GM19468 (cell line): ENCODE measurements around the gene MAPK8.
"Not testable (repeated sequence)": the region's sequence is repeated elsewhere in the genome, so short reads cannot be mapped to it uniquely, and the experiment has no call there.

Experiments
- ATAC-seq: cut with Tn5 transposase; IDR thresholded peaks from one replicate; pipeline ENCODE4 v1.9.1; 2021; ENCODE audit warnings: mild to moderate bottlenecking, moderate library complexity, moderate number of reproducible peaks; ENCODE audit not compliant: unreplicated experiment; ENCODE audit errors: extremely low read depth

The MAPK8 gene

GRCh38 chr10:48411510-48411909 is 105.0 kb downstream of the MAPK8 start:
- no peak for ATAC-seq

GRCh38 chr10:48412081-48412480 is 105.6 kb downstream of the MAPK8 start:
- no peak for ATAC-seq

GRCh38 chr10:48412933-48413332 is 106.5 kb downstream of the MAPK8 start:
- no peak for ATAC-seq

GRCh38 chr10:48414160-48414559 is 107.7 kb downstream of the MAPK8 start:
- no peak for ATAC-seq

- ATAC-seq, result no peak
These were observed 108.3 kb downstream of the MAPK8 start for GRCh38 chr10:48414778-48415177.

- ATAC-seq, result no peak
These were observed 110.2 kb downstream of the MAPK8 start for GRCh38 chr10:48416584-48417232.

- no peak for ATAC-seq
These were observed 110.9 kb downstream of the MAPK8 start for GRCh38 chr10:48417374-48417773.

- ATAC-seq, result no peak
These were observed 111.8 kb downstream of the MAPK8 start for GRCh38 chr10:48418189-48418788.

GRCh38 chr10:48419714-48420113 is 113.2 kb downstream of the MAPK8 start:
- ATAC-seq, result no peak

GRCh38 chr10:48421862-48422261 is 115.4 kb downstream of the MAPK8 start:
- ATAC-seq, result not testable (repeated sequence)

GRCh38 chr10:48423884-48424283 is 117.4 kb downstream of the MAPK8 start:
- ATAC-seq, result no peak

- ATAC-seq, result no peak
These were observed 122.4 kb downstream of the MAPK8 start for GRCh38 chr10:48428896-48429295.

- ATAC-seq, result no peak
These were observed 122.8 kb downstream of the MAPK8 start for GRCh38 chr10:48429309-48429708.

- no peak for ATAC-seq
These were observed 124.0 kb downstream of the MAPK8 start for GRCh38 chr10:48430402-48430993.

GRCh38 chr10:48431871-48432270 is 125.4 kb downstream of the MAPK8 start:
- no peak for ATAC-seq

GRCh38 chr10:48437546-48437945 is 131.1 kb downstream of the MAPK8 start:
- no peak for ATAC-seq

- ATAC-seq, result no peak
These were observed 132.6 kb downstream of the MAPK8 start for GRCh38 chr10:48439031-48439430.

GRCh38 chr10:48439581-48440041 is 133.1 kb downstream of the MAPK8 start:
- ATAC-seq, result no peak

GRCh38 chr10:48440771-48441170 is 134.3 kb downstream of the MAPK8 start:
- no peak for ATAC-seq

GRCh38 chr10:48442090-48442808 is 135.8 kb downstream of the MAPK8 start:
- ATAC-seq, result no peak

GRCh38 chr10:48442809-48443177 is 136.3 kb downstream of the MAPK8 start:
- ATAC-seq, result no peak
